T-helper 1 cell treated with Interleukin-12 subunit alpha and Interleukin-12 subunit beta and Interleukin-4 antibody, amounts not matched to agents 30 ng/mL and 1 ng/mL, for 36 hours (primary cell): Measurements from ENCODE around the gene ONECUT3. TPM values are rescaled to one million over a fixed set of nuclear protein-coding genes. Genes with fewer than 3 reads are reported as not detected.
"Not testable (repeated sequence)": the region's sequence is repeated elsewhere in the genome, so short reads cannot be mapped to it uniquely, and the experiment has no call there.

Source experiments
- intact Hi-C: fragments of 100-400 bp; cut with micrococcal nuclease; formaldehyde crosslinking; loops from one replicate; pipeline ENCODE4 v1.15.1; 2024
- total RNA-seq: library from RNA; stranded (reverse); gene quantifications from 2 replicates; pipeline ENCODE4 v1.2.3, GENCODE V29; 2022

The ONECUT3 gene
- total RNA-seq, 1 donor from 2014 or later = not detected

DNA sequence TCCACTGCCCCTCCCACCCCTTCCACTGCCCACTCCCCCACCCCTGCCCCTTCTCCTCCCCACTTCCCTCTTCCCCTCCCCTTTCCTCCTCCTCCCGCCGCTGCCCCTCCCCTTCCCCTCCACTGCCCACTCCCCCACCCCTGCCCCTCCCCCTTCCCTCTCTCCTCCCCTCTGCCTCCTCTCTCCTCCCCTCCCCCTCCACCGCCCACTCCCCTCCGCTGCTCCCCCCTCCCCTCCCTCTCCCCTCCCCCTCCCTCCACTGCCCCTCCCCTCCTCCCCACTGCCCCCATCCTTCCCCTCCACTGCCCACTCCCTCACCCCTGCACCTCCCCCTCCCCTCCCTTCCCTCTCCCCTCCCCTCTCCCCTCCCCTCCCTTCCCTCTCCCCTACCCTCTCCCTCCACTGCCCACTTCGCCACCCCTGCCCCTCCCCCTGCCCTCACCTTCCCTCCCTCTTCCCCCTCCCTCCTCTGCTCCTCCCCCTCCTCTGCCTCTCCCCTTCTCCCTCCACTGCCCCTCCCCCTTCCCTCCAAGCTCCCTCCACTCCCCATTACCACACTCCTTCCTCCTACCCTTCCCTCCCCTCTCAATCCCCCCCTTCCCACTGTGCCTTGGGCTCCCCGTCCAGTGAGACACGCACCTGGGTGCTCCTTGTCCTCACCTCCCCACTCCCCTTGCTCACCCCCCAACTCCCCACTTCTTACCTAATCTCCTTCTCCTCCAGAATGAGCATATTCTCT, 36.9 kb downstream of the ONECUT3 start:
- intact Hi-C loops = no loop called here

DNA sequence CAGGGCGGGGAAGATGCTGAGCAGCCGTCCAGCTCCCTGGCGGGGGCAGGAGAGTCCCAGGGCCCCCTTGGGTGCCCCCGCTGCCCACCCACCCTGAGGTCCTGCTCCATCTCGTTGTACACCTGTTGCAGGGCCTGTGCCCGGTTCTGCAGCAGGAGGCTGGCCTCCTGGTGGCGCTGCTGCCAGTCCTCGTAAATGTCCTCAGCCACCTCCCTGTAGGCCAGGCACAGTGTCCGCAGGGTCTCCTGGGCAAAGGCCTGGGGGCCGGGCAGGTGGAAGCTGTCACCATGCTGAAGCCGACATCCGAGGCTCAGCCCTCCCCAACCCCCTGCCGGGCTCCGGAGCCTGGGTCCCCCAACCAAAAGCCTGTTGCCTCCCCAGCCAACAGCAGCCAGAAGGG, 38.6 kb downstream of the ONECUT3 start:
- intact Hi-C loops = no loop called here

DNA sequence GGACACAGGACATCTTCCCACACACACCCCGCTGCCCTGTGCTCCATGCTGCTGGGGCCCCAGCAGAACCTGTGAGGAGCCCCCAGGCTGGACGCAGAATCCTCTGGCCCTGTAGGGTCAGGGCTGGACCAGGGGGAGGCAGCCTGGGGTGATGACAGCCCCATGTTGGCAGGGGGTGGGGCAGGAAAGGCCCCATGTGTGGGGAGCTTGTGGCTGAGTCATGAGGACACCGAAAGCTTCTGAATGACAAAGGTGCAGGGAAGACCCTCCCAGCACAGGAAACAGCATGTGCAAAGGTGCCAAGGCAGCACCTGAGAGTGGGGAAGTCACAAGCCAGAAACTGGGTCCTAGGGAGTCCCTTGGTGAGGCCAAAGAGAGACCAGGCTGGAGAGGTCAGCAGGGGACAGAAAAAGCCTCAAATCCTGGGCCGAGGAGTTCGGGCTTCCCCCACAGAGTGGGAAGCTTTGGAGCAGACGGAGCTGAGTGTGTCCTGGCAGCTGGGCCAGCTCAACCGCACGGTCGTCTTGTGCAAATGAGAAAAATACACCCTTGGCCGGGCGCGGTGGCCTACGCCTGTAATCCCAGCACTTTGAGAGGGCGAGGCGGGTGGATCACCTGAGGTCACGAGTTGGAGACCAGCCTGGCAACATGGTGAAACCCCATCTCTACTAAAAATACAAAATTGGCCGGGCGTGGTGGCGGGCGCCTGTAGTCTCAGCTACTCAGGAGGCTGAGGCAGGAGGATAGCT, 41.3 kb downstream of the ONECUT3 start:
- intact Hi-C loops = no loop called here

DNA sequence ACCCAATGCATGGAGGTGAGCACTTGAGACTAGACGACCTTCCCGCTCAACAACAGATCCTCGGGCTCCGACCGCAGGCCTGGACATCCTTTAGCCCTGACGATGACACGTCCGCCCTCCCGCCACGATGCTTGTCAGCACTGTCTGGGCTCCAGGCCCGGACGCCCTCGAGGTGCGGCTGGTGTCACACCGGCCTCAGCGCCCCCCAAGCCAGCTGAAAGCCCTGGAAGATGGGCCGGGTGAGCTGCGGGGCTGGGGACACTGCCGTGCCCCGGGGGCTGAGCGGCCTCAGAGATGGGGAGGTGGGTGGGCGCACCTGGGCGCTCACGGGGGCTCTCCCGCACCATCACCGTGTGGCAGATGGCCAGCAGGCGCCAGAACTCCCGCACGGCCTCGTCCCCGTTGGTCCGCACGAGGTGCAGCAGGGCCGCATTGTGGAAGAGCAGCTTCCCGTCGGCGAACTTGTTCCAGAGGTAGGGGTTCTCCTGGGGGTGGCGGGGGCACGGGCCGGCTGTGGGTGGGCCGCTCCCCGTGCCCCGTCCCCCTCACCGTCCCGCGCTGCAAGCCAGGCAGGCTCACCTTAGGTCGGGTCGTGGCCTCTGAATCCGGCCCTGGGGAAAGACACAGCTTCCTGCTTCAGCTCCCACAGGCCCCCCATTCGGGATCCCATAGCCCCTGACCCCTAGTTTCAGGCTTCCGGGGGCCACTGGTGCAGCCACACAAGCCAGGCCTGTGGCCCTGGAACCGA, 43.3 kb downstream of the ONECUT3 start:
- intact Hi-C loops = loop anchor here (1.0 kb wide), 1 partner anchor 250 kb away; no protein-coding TSS in a partner anchor

DNA sequence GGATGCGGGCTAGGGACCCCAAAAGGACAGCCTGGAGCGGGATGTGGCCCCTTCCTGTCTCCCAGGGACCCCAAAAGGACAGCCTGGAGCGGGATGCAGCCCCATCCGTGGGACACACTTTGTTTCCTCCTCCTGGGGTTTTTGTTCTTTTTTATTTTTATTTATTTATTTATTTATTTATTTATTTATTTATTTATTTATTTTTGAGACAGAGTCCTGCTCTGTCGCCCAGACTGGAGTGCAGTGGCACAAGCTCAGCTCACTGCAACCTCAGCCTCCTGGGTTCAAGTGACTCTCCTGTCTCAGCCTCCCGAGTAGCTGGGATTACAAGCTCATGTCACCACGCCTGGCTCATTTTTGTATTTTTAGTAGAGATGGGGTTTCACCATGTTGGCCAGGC, 44.0 kb downstream of the ONECUT3 start:
- intact Hi-C loops = not testable (repeated sequence)

DNA sequence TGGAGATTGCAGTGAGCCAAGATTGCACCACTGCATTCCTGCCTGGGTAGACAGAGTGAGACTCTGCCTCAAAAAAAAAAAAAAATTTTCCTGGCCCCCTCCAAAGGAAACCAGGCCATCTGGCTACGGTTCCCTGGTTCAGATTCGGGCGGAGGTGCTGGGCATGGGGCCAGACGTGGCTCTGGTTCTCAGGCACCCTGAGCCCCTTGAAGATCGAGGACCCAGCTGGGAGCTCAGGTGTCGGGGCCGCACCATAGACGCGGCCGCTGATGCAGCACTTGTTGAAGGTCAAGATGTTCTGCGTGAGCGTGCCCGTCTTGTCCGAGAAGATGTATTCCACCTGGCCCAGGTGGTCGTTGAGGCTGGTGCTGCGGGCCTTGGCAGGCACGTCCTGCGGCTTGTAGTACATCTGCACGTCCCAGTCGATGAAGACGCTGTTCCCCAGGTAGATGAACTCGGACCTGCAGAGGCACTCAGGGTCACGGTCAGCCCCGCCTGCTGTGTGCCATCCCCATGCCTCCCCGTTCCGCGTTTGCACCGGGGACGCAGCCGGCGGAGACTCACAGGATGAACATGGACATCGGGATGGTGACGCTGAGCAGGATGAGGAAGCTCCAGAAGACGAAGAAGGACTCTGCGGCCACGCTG, 46.5 kb downstream of the ONECUT3 start:
- intact Hi-C loops = no loop called here

DNA sequence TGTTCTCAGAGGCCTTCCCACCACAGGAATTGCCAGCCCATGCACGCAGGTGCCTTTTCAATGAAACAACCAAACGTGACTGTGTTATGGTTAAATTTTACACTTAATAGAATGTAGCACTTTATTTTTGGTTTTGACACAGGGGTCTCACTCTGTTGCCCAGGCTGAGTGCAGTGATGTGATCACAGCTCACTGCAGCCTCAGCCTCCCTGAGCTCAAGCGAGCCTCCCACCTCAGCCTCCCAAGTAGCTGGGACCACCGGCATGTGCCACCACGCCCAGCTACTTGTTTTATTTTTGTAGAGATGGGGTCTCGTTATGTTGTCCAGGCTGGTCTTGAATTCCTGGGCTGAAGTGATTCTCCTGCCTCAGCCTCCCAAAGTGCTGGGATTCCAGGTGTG, 51.6 kb downstream of the ONECUT3 start:
- intact Hi-C loops = no loop called here

DNA sequence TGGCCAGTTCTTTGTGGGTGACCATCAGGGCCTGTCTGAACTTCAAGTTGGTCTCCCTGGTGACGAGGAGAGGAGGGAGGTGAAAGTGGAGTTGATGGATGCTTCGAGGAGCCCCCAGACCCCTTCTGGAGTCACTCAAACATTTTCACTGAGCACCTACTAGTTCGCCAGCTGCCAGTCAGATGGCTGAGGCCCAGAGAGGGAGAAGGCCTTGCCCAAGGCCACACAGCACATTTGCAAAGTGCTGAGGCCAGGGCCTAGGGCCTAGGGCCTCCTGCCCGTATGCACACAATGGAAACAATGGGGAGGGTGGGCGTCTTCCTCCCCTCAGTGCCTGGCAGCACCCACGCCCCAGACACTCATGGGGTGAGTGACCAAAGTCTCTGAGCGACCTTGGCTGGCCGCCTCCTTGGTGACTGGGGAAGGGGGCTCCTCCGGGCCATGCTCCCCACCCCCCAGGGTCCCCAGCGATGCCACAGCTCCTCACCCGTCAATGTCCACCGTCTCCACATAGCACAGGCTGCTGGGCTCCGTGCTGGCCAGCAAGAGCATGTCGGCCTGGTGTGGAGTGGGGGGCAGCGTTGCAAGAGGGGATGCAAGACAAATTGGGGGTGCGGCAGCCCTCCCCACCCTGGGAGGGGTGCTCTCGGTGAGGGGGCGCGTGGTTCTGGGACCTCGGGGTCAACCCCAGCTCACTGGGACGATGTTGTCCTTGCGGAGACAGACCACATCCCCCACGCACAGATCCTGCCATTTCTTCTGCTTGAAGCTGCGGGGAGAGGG, 52.3 kb downstream of the ONECUT3 start:
- intact Hi-C loops = no loop called here

DNA sequence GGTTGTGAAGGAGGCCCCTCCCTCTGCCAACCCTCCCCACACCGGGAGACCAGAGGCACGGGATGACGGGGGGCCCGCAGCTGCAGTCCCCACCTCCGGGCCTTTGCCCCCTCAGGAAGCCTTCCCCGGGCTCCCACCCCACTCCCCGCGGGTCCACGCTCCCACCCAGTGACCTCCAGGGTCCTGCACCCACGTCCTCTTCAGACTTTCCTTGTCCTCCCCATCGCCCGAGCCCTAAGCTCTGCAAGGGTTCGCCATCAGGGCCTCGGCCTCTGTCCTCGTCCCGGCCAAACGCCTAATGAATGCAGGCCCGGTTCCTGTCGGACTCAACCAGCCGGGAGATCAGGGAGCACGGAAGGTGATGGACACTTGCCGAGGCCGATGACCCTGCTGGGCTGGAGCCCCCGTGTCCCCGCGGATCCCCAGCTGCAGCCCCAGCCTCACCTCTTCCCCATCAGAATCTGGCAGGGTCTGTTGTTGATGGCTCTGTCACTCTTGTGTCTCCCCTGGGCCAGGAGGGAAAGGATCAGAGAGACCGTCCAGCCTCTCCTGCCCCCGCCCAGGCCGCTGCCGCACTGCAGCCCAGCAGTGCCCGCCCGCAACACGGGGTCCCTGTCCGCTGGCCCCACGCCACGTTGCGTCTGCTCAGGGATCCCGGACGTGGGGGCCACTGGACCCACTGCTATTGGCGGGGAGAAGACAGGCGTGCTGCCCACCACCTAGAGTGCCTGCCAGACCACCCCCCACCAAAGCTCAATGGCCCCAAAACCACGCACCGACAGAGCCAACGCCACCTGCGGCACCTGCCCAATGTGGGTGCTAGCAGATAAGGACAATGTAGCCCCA, 53.1 kb downstream of the ONECUT3 start:
- intact Hi-C loops = no loop called here

DNA sequence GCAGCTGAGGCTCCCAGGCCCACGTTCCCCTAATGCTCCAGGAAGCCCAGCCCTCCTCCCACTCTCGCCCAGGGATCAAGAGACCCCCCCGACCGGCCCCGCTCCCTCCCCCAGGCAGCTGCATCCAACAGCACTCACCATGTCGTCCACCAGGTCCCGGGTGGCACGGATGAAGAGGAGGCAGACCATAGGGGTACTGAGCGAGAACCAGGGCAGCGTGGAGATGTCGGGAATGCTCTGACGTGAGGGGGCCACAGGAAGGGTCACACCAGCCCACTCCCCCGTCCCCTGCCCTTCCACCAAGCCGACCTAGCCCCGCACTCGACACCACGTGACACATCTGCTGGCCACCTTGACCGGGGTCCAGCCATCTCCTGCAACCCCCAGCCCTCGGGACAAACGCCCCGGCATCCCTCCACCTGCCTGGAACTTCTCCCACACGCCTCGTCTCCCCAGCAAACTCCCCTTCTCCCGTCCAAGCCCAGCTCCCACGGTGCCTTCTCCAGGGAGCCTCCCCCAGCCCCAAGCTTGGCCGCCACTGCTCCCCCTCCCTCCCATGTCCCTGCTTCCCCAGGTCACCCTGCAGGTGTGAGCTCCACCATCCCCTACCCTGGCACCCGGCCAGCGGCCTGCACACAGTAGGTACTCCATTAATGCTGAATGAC, 53.9 kb downstream of the ONECUT3 start:
- intact Hi-C loops = no loop called here

DNA sequence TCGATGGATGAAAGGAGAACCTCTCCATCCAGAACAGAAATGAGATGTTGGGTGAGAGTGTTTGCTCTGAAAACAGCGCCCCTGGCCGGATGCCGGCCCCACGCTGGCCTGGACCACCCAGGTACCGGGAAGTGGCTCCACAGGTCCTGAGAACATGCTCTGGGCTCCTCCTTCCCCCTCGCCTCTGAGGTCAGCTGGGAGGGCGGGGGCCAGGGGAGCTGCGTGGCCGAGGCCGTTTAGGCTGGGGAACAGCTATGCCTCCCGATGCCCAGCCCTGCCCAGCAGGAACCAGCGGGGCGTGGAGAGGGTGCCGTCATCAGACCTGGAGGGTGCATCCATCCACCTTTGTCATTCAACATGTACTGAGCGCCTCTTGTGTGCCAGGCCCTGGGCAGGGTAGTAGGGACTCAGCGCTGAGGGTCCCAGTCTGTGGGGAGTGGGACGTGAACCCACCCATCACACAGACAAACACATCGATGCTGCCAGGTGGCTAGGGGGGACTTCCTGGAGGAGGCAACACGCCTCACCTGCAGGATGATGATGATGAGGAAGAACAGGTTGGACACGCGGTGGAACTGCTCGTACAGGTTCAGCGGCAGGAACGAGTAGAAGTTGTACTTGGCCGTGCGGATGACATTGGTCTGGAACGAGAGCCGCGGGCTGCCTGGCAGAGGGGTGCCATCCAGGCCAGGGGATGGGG, 54.5 kb downstream of the ONECUT3 start:
- intact Hi-C loops = no loop called here

DNA sequence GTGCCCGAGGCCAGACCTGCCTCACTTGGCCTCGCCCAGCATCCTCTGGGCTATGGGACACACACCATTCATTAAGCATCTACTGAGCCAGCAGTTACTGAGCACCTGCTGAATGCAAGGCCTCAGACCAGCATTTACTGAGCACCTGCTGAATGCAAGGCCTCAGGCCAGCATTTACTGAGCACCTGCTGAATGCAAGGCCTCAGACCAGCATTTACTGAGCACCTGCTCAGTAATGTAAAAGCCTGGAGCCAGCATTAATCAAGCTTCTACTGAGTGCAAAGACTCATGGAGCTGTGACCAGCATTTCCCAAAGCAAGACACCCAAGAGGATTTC, 55.1 kb downstream of the ONECUT3 start:
- intact Hi-C loops = no loop called here

DNA sequence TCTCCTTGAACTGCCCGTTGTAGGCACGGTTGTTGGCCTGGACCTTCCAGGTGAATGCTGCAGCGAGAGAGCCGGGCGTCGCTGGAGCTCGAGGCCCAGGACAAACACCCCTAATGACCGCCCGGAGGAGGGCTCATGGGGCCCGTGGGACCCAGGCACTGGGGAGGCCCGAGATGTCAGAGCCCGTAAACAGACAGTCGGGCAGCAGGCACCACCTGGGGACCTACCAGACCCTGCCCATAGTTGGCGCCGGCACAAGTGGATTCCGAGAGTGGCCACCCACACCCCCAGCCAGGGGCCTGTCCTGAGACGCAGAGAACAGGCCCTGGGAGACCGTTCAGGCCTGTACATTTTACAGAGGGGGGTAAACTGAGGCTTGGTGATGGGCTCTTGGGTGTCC, 56.4 kb downstream of the ONECUT3 start:
- intact Hi-C loops = no loop called here

DNA sequence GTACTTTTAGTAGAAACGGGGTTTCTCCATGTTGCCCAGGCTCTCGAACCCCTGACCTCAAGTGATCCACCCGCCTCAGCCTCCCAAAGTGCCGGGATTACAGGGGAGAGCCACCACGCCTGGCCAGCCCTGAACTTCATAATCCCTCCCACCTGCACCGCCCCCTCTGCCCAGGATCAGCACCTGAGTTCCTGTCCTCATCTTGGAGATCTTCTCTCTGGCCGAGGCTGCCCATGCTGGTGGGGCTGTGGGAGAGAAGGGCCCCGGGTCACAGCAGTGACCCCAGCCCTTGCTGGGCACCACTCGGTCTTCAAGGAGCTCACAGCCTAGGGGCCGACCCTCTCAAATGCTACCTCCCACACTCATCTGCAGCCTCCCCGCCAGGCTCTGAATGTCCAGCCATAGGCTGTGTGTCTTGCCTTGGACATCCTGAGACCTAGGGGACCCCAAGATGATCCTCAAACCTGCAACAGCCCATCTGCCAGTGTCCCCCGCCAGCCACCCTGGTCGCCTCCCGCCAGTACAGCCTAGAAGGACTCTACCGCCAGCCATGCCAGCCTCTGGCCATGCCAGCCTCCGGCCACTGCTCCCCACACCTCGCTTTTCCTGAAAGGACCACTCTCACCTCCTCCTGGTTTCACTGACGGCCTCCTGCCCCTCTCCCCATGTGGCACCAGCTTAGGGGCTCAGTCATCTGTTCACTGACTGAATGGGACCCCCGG, 57.3 kb downstream of the ONECUT3 start:
- intact Hi-C loops = no loop called here

DNA sequence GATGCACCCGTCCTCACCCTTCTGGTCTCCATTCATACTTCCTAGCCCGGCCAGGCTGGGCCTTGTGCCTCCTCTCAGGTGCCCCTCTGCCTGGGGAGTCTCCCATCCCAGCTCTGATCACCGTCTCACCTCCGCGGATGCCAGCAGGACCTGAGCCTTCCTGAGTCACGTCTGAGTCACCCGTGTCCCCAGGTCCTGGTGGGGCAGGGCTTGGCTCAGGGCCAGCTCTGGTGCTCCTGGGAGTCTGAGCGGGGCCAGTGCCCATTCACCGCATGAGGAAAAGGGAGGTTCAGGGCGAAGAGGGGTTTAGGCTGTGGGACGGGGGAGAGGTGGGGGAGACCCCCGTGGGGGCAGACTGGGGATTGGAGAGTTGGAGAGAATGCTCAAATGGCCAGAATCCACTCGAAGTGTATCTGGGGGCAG, 58.2 kb downstream of the ONECUT3 start:
- intact Hi-C loops = no loop called here

DNA sequence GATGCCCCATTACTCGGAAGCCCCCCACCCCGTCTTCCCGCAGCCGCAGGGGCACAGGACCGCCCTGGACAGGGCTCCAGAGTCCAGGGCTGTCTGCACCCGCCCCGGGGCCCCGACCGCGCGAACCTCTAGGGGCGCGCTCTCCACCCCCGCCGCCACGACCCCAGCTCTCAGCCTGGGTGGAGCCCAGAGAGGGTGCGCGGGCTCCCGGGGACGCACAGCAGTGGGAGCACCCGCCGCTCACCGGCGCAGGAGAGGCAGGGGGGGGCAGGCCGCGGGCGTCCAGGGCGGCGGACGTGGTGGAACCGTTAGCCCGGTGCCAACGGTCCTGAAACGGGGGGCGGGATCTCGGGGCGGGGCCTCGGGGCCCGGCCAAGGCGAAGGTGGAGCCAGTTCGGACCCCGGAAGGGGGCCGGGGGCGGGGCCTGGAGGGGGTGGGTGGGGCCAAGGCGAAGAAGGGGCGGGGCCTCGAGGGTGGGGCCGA, 58.7 kb downstream of the ONECUT3 start, which contains the start of gene ATP8B3:
Gene ATP8B3 (minus strand): TSS at position 335 of the 484 bp plus-strand sequence. CDS start 540 bp downstream, outside the sequence.
- intact Hi-C loops = loop anchor here (1.0 to 2.0 kb wide), 12 partner anchors 14 to 322 kb away; partner anchors contain the start of genes ABHD17A, IZUMO4, MBD3 and MEX3D

DNA sequence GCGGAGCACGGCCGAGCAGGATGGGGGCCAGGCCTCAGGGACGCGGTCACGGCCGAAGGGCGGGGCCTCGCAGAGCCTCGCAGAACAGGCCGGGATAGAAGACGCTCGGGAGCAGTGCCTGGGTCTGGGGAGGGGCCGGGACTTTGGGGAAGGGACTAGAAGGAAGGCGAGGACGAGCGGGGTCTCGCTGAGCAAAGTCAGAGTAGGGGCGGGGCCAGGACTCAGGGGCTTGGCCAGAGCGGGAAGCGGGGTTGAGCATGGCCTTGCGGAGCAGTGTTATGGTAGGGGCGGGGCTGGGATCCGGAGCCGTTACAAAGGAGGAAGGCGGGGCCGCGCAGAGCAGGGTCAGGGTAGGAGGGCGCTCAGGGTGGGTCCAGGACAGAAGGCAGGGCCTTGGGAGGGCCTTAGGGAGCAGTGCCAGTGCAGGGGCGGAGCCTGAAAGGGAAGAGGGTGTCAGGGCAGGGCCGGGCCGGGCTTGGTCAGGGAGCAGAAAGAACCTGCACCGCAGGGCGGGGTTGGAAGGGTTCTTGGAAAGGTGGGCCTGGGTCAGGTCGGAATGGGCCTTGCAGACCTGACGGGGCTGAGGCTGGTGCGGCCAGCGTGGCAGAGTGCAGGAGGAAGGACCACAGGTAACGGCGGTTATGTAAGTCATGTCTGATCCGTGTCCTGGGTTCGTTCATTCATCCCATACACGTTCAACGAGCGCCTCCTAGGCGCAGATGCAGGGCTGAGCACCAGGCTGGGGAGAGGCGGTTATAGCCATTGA, 59.3 kb downstream of the ONECUT3 start:
- intact Hi-C loops = loop anchor here (1.0 to 2.0 kb wide), 12 partner anchors 14 to 322 kb away; partner anchors contain the start of genes ABHD17A, IZUMO4, MBD3 and MEX3D
